HG03378 (cell line): ENCODE results near the gene MDK.

Experiments
- ATAC-seq: cut with Tn5 transposase; IDR thresholded peaks from one replicate; pipeline ENCODE4 v1.9.1; 2021; ENCODE audit warnings: mild to moderate bottlenecking, moderate library complexity; ENCODE audit not compliant: unreplicated experiment

MDK gene

DNA sequence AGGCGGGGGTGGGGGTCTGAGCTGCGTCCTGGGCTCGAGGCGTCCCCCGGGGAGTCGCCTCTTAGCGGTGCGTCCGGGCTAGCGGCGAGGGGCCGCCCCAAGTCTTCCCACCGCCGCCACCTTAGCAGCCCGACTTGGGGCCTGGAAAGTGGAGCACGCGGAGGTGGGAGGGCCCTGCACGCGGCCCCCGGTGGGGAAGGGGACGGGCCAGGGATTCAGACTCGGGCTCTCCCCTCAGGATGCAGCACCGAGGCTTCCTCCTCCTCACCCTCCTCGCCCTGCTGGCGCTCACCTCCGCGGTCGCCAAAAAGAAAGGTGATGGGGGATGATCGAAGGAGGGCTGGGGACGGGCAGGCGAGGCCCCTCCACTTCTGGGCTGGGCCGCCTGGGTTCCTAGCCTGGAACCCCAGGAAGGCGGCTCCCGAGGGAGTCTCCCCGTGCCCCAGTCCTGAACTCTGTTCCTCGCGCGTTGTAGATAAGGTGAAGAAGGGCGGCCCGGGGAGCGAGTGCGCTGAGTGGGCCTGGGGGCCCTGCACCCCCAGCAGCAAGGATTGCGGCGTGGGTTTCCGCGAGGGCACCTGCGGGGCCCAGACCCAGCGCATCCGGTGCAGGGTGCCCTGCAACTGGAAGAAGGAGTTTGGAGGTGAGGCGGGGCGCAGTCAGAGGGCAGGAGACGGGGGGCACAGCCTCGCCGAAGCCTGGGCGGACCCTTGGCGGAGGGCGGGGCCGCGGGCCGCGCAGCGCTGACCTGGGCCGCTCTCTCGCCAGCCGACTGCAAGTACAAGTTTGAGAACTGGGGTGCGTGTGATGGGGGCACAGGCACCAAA, 563 bp downstream of the MDK start:
- no peak for ATAC-seq

DNA sequence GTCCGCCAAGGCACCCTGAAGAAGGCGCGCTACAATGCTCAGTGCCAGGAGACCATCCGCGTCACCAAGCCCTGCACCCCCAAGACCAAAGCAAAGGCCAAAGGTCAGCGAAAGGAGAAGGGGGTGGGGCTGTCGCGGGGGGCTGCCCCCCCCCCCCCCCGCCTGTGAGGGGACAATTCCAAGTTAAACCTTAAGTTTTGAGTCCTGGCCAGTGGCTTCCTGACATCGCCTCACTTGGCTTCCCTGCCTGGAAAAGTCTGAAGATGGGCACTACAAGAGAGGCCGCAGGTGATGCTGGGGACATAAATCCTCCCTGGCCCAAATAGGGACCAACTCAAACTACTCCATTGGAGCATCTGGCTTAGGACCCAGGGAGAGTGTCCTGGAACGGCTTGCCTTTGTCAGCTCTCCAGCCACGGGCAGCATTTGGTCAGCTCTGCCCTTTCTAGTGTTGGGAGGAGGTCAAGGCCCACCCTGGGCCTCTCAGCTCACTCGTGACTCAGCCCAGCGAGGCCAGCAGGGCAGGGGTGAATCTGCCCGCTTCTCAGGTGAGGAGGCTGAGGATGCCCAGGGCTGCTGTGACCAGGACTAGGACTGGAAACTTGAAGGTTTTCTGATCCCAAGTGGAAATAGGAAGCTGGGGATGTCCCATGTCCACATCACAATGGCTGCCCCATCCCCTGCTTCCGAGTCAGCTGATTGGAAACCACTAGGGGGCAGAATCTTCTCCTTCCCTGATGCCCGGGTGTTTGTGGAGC, 1.4 kb downstream of the MDK start:
- ATAC-seq: no peak

DNA sequence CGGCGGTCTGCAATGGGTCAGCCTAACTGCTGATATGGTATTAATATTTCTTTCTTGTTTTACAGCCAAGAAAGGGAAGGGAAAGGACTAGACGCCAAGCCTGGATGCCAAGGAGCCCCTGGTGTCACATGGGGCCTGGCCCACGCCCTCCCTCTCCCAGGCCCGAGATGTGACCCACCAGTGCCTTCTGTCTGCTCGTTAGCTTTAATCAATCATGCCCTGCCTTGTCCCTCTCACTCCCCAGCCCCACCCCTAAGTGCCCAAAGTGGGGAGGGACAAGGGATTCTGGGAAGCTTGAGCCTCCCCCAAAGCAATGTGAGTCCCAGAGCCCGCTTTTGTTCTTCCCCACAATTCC, 1.9 kb downstream of the MDK start:
- no peak for ATAC-seq

DNA sequence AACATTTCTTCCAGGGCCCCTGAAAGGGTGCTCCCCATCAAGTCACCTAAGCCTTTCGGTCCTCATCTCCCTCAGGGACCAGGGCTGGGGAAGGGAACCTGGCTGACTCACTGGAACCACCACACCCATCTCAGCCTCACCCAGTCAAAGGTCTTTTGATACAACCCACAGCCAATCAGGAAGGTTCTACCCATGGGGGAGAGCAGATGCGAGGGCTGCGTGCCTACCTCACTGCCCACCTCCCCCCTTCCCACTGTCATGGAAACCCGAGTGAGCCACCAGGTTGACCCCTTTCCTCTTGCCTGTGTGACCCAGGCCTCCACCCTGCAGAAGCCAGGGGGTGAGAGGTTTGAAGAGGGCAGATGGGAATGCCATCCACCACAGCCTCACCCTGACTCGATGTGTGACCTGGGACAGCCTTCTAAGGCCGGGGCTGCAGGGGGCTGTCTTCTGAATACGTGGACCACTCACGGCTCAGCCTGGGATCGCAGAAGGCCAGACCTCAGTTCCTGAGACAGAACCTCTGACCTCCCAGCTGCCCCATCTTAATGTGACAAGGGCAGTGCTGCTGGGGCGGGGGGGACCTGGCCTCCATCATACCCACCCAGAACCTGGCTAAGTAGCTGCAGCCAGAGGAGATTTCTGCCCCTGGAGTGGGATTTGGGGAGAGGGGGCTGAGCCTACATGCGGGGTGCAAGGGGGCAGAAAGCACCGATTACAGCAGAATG, 2.7 kb downstream of the MDK start:
- no peak for ATAC-seq

DNA sequence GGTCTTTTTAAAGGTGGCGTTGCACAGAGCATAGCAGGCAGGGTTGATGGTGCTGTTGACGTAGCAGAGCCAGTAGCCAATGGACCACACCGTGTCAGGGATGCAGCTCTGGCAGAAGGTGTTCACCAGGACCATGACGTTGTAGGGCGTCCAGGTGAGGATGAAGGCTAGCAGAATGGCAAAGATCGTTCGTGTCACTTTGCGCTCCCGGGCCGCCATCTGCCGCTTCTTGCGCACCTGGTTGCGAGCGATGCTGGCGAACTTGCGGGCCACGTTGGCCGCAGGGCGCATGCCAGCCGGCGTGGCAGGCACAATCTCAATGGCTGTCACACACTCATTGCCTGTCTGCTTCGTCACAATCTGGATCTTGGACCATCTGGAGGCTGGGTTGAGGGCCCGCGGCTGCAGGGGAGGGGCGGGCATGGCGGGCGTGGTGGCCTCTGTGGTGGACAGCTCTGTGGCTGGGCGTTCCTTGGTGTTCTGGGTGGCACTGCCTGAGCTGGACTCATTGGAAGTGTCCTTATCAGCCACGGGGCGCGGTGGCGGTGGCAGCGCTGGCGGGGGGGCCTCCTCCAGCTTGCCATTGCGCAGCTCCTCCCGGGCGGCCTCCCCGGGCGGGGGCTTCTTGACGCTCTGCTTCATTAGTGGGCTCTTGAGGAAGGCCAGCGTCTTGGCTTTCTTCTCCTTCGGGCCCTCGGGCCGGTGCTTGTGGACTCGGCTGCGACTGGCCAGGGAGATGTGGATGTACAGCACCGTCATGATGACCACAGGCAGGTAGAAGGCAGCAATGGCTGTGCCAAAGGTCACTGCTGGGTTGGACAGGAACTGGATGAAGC, 3.9 kb downstream of the MDK start:
- no peak for ATAC-seq

DNA sequence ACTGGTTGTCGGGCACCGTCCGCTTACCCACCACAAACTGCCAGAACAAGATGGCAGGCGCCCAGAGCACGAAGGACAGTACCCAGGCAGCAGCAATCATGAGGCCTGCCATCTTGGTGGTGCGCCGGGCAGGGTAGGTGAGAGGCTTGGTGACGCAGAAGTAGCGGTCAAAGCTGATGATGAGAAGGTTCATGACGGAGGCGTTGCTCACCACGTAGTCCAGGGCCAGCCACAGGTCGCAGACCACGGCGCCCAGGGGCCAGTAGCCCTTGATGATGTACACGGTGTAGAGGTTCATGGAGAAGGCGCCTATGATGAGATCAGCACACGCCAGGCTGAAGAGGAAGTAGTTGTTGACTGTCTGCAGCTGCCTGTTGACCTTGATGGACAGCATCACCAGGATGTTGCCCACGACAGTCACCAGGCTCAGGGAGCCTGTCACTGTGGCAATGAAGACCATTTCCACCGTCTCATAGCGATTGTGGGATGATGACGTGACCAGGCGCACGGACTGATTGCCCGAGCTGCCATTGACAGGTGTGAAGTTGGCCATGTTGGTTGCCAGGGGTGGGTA, 4.6 kb downstream of the MDK start:
- ATAC-seq: no peak

DNA sequence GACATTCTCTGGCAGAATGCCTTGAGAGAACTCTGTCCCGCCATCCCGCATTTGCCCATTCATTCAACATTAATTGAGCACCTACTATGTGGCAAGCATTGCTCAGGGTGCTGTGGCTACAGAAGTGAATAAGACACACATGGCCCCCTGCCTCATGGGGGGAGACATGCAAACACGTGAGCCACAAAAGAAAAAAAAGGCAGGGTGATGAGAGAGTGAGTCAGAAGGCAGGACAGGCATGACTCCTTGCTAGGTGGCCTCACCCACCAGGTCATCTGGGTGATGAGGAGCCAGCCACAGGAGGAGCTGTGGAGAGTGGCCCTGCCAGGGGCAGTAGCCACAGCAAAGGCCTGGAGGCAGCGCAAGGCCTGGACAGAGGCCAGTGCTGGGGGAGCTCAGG, 5.2 kb downstream of the MDK start:
- no peak for ATAC-seq

DNA sequence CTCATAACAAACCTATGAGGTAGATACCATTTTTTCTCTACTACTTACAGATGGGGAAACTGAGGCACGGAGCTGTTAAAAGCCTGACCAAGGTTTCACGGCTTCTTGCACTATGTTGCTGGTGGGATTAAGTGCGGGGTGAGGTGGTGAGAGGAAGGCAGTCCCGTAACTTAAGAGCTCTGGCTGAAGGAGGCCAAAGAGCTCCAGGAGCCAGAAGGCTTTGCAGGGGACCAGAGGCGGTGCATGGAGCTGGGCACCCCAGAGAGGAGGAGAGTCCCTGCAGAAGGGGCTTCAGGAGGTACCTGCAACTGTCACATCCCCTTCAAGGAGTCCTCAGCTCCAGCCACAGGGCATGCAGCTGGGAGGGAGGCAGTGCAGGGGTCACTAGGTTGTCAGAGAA, 6.0 kb downstream of the MDK start:
- ATAC-seq: no peak

DNA sequence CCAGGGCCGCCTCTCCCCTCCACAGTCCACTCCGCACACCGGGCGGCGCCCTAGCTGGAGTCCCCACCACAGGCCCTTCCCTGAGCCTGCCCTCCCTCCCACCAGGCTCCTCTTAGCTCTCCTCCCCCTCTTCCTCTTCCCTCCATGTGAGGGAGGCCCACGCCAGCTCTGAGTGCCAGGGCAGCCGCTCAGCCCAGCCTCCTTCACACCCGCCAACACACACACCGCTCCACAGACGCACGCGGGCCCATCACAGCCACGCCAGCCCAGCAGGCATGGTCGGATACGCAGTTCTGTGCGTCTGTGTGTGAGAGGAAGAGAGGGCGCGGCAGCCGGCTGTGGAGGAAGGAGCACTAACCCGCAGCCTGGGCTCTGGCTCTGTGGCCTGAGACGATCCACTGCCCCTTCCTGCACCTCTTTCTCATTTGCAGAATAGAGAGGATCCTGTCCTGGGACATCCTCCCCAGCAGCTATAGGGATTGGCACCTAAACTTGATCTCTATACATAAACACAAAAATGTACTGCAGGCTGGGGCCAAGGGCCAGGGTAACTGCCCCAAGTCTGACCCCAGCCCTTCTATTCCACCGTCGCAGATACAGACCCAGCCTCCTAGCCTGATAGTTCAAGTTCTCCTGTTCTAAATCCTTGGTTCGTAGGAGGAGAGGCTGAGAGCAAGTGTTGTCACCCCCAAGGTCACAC, 6.6 kb downstream of the MDK start:
- ATAC-seq: no peak

DNA sequence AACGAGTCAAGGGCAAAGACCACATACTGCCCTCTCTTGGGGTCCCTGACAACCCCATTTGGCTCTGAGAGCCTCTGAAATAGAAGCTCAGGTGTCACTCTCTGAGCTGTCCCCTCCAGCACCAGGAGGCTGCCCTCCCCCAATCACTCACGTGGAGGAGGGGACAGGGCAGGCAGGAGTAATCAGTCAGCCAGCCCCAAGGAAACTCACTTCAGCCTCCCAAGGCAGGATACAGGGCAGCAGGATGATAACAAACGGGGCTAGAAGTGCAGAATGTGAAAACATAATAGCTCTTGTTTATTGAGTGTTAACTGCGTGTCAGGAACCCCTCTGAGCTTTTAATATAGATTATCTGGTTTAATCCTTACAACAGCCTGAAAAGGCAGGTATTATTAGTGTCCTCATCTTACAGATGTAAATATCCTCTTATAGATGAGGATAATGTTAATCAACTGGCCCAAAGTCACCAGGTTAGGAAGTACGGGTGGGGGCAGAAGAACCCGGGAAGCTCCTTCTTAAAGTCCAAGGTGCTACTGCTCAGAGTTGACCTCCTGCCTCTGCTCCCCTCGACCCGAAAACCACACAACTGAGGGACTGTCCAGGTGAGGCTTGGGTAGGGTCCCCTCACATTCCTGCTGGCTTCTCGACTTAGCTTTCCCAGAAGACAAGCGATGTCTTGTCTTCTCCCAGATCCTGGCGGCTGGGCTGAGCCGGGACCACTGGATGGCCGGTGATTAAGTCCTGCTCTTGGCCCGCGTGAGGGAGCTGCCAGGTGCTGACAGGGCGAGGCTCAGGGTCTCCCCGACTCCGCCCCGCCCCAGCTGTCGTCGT, 7.4 kb downstream of the MDK start:
- ATAC-seq: no peak

DNA sequence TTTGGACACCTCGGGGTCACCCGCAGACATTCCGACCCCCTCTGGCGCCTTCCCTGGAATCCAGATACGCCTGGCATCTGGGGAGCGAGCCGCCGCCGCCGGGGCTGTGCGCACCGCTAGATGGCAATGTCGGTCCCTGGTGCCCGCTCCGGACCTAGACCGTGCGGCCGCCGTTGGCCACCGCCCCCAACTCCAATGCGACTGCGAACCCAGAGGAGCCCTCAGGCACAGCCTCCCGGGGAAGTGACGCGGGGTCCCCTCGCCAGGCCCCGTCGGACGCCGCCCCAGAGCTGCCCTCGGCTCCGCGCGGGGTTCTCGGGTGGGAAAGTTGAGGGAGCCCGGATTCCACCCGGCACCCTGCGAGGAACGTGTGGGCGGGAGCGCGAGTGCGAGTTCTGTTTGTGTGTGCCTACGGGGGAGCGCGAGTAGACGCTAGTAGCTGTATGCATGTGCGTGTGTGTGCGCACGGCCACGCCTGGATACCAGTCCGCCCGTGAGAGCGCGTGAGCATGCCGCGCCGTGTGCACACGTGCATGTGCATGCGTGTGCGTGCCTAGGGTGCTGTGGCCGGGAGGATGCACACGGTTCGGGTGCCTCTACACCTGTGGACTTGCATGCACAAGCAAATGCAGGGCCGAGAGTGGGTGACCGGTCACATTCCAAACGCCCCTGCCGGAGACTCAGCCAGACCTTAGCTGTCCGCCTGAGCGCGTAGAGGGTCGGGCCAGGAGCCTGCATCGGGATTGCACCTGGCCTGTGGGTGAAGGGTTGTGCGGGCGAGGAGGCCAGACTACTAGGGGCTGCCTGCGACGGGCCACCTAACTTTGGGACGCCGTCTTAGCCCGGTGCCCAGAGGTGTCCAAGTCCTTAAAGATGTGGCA, 8.2 kb downstream of the MDK start:
- ATAC-seq: peak; percentile 42

DNA sequence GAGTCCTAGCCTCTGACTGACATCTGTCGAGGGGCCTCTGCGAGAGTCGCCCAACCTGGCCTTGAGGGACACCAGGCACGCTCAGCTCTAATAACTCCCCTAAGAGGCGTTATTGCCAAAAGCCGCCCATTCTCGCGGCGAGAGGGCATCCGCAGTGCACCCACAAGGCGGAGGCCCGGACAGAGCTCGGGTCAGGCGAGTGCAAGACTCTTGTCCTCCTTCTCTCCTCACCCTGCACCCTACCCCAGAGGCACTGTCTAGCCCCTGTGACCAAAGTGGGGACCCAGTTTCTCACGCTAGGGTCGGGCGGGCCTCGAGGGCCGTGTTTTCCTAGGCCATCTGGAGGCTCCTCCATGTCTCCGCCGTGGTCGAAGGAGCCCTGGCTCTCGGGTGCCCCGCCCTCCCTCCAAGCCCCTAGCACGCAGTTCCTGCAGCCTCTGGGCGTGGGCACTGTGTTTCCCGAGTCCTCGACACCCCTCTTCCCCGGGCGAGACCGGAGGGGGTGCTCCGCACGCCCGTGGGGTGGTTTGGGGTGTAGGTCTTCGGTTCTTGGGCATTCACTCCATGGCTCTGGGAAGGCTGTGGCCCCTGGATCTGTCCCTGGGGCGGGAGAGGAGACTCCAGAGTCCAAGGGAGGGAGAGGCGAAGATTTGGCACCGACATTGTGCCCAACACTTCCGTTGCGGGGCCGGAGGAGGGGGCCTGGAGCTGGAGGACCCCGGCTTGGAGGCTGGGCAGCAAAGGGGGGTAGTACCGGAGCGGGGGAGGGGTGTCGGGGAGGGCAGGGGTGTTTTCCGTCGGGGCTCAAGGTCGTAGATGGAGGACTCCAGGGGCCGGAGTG, 9.1 kb downstream of the MDK start:
- no peak for ATAC-seq

DNA sequence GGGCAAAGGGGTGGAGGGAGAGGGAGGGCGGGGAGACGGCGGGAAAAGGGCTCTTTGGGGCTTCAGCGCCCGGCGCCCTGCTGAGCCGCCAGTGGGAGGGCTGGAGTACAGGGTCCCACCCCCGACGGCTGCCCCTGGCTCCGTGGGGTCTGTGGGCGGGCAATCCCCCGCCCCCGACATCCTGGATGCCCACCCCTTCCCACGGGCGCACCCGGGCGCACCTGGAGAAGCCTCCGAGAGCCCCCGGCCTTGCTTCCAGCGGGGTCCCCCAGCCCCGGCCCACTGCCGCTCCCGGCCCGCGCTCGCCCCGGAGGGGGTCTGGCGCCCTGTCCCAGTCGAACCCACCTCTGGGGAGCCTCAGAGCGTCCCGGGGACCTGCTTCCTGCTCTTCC, 9.7 kb downstream of the MDK start:
- ATAC-seq: no peak

DNA sequence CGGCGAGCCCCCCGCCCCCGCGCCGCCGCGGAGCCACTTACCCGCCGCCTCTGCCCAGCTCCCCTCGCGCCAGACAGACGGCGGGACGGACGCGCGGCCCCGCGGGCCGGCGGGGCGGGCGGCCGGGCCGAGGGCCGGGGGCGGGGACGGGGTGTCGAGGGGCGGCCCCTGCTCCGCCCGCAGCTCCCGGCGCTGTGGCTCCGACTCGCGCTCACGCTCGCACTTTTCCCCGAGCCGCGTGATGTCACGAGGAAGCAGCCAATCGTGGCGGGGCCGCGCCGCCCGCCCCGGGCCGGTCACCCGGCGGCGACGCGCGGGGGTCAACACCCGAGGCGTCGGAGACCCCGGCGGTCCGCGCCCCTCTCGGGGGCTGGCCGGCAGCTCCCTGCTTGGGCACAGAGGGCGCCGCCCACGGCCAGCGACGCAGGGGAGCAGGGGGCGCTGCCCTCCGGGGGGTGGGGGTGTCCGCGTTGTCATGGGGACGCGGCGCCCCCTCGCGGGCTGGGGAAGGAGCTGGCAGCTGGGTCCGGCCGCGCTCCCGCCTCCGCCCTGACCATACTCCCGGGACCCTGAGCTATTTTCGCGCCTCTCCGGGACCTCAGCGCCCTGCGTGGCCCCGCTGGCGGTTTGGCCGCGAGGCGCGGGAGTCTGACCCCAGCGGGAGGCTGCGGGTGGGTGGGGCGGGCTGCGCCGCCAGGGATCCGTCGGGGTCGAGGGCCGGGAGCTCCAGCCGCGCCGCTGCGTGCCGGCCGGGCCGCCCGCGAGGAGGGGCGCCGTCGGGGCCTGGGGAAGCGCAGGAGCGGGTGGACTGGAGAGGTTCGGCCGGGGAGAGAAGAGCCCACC, 10.3 kb downstream of the MDK start, which contains the start of gene CHRM4:
TSS of gene CHRM4 (minus strand) at position 199 of the 843 bp plus-strand sequence. CDS start 5,219 bp downstream, outside the sequence.
- ATAC-seq: no peak

DNA sequence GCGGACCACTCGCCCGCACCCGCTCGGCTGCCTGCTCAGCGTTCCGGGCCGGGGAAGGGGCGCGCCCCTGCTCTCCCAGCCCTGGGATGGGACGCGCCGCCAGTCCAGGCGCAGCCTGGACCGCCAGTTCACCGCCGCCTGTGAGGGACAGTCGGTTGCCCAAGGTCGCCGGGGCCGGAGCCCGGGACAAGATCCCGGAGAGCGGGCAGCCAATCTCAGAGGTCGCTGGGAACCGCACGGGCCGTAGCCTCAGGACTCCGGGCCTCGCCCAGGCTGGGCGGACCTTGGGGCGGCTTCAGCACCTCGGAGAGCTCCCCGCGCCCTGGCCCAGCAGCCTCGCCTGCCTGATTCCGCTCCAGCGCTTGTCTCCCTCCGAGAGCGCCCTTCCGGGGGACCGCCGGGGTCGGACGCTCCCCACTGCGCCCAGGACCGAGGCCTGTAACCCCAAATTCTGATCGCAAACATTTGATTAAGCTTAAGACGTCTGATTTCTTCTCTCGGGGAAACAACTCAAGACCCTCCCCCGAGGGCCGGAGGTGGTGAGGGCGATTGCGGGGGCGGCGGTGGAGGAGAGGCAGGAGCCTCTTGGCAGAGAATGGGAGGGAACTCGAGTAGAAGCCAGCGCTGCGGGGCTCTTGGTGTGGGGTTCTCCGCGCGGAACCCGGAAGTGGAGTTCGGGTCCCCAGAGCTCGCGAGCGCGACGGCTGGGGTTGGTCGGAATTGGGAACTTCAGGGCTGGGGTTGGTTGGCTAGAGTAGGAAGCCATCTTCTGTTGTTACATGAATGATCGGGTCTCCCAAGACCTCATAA, 11.2 kb downstream of the MDK start:
- ATAC-seq: no peak
